ENCODE results near the gene MRPL14.

DNA sequence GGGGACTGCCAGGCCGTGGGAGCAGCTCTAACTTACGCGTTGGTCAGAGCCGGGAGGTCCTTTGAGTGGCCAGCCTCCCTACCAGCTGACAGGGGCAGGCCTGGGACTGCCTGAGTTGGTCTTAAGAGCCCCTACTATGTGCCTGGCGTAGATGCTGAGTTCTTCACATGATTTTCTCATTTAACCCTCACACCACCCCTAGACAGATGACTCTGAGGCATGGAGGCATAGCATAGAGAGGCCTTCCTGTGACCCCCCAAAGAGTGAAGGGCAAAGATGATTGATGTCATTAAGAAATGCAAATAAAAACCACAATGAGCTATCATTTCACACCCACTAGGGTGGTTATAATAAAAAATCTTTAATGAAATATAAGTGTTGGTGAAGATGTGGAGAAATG, 36.8 kb downstream of the MRPL14 start:
- TF ChIP-seq, protein P1, sequence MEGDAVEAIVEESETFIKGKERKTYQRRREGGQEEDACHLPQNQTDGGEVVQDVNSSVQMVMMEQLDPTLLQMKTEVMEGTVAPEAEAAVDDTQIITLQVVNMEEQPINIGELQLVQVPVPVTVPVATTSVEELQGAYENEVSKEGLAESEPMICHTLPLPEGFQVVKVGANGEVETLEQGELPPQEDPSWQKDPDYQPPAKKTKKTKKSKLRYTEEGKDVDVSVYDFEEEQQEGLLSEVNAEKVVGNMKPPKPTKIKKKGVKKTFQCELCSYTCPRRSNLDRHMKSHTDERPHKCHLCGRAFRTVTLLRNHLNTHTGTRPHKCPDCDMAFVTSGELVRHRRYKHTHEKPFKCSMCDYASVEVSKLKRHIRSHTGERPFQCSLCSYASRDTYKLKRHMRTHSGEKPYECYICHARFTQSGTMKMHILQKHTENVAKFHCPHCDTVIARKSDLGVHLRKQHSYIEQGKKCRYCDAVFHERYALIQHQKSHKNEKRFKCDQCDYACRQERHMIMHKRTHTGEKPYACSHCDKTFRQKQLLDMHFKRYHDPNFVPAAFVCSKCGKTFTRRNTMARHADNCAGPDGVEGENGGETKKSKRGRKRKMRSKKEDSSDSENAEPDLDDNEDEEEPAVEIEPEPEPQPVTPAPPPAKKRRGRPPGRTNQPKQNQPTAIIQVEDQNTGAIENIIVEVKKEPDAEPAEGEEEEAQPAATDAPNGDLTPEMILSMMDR (IDR thresholded peaks at IDR 0.05), result no peak
- TF ChIP-seq ZFX (IDR thresholded peaks at IDR 0.05; ENCODE audit: borderline replicate concordance), result no peak
